ENCODE data around the gene TAOK1.

TAOK1 gene

DNA sequence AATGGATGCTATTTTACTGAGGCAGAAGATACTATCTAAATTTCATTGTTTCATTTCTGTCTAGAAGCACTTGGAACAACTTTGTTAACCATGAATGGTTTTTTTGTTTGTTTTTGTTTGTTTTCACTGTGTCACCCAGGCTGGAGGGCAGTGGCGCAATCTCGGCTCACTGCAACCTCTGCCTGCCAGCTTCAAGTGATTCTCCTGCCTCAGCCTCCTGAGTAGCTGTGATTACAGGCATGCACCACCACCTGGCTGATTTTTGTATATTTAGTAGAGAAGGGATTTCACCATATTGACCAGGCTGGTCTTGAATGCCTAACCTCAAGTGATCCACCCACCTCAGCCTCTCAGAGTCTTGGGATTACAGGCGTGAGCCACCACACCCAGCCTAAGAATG is 136.2 kb downstream of the TAOK1 start:
- TF ChIP-seq NFIC (IDR thresholded peaks at IDR 0.05) = no peak
- TF ChIP-seq FOXM1 (IDR thresholded peaks at IDR 0.05; ENCODE audit: borderline replicate concordance, low read depth) = no peak
- TF ChIP-seq CEBPB (IDR thresholded peaks at IDR 0.05) = no peak
- no peak for TF ChIP-seq EP300 (IDR thresholded peaks at IDR 0.05; ENCODE audit: borderline replicate concordance)
- TF ChIP-seq, protein P1, sequence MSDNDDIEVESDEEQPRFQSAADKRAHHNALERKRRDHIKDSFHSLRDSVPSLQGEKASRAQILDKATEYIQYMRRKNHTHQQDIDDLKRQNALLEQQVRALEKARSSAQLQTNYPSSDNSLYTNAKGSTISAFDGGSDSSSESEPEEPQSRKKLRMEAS (IDR thresholded peaks at IDR 0.05) = no peak
- TF ChIP-seq TCF12 (IDR thresholded peaks at IDR 0.05; ENCODE audit: low read depth) = no peak
- TF ChIP-seq ZBTB7A (IDR thresholded peaks at IDR 0.05; ENCODE audit: low read depth) = no peak
- TF ChIP-seq YY1 (IDR thresholded peaks at IDR 0.05; ENCODE audit: low read depth) = no peak
- TF ChIP-seq TEAD4 (IDR thresholded peaks at IDR 0.05) = no peak
- TF ChIP-seq RAD21 (IDR thresholded peaks at IDR 0.05; ENCODE audit: low read depth) = no peak
- TF ChIP-seq, protein P2, sequence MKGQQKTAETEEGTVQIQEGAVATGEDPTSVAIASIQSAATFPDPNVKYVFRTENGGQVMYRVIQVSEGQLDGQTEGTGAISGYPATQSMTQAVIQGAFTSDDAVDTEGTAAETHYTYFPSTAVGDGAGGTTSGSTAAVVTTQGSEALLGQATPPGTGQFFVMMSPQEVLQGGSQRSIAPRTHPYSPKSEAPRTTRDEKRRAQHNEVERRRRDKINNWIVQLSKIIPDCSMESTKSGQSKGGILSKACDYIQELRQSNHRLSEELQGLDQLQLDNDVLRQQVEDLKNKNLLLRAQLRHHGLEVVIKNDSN (IDR thresholded peaks at IDR 0.05) = no peak
- TF ChIP-seq CREB1 (IDR thresholded peaks at IDR 0.05; ENCODE audit: low read depth) = no peak
- TF ChIP-seq, protein P3, sequence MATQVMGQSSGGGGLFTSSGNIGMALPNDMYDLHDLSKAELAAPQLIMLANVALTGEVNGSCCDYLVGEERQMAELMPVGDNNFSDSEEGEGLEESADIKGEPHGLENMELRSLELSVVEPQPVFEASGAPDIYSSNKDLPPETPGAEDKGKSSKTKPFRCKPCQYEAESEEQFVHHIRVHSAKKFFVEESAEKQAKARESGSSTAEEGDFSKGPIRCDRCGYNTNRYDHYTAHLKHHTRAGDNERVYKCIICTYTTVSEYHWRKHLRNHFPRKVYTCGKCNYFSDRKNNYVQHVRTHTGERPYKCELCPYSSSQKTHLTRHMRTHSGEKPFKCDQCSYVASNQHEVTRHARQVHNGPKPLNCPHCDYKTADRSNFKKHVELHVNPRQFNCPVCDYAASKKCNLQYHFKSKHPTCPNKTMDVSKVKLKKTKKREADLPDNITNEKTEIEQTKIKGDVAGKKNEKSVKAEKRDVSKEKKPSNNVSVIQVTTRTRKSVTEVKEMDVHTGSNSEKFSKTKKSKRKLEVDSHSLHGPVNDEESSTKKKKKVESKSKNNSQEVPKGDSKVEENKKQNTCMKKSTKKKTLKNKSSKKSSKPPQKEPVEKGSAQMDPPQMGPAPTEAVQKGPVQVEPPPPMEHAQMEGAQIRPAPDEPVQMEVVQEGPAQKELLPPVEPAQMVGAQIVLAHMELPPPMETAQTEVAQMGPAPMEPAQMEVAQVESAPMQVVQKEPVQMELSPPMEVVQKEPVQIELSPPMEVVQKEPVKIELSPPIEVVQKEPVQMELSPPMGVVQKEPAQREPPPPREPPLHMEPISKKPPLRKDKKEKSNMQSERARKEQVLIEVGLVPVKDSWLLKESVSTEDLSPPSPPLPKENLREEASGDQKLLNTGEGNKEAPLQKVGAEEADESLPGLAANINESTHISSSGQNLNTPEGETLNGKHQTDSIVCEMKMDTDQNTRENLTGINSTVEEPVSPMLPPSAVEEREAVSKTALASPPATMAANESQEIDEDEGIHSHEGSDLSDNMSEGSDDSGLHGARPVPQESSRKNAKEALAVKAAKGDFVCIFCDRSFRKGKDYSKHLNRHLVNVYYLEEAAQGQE (IDR thresholded peaks at IDR 0.05; ENCODE audit: low read depth) = no peak
- no peak for TF ChIP-seq TAF1 (IDR thresholded peaks at IDR 0.05; ENCODE audit: low read depth)
- TF ChIP-seq EGR1 (IDR thresholded peaks at IDR 0.05) = no peak

DNA sequence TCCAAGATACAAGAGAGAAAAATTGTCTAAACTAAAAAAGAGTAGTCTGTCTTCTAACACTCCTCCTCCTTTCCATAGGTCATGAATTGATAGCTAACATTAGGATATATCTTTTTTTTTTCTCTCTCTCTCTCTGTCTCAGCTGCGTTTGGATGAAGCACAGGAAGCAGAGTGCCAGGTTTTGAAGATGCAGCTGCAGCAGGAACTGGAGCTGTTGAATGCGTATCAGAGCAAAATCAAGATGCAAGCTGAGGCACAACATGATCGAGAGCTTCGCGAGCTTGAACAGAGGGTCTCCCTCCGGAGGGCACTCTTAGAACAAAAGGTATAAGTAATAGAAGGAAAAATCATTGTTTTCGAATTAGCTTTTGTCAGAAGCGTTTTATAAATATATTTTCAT is 143.8 kb downstream of the TAOK1 start:
- TF ChIP-seq, protein P3 (IDR thresholded peaks at IDR 0.05; ENCODE audit: low read depth) = no peak

DNA sequence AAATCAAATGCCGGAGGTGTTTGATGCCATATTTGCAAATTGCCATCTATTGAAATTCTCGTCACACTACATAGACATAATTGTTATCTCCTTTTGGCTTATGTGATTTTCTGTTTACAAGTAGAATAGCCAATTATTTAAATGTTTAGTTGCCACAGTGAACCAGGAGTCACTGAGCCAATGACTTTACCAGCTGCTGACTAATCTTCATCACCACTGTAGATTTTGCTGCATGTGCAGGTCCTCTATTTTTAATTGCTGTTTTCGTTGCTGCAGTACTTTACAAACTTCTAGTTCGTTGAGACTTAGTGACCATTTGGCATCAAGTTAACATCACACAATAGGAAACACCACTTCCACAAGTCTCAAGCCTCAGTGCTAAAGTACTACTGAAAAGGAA is 153.9 kb downstream of the TAOK1 start:
- TF ChIP-seq, protein P2 (IDR thresholded peaks at IDR 0.05) = no peak
- TF ChIP-seq, protein P3 (IDR thresholded peaks at IDR 0.05; ENCODE audit: low read depth) = no peak
- TF ChIP-seq EP300 (IDR thresholded peaks at IDR 0.05; ENCODE audit: borderline replicate concordance) (no peak), FOXM1 (IDR thresholded peaks at IDR 0.05; ENCODE audit: borderline replicate concordance, low read depth) (no peak), TAF1 (IDR thresholded peaks at IDR 0.05; ENCODE audit: low read depth) (no peak), CREB1 (IDR thresholded peaks at IDR 0.05; ENCODE audit: low read depth) (no peak), YY1 (IDR thresholded peaks at IDR 0.05; ENCODE audit: low read depth) (no peak), TEAD4 (IDR thresholded peaks at IDR 0.05) (no peak), RAD21 (IDR thresholded peaks at IDR 0.05; ENCODE audit: low read depth) (no peak), CEBPB (IDR thresholded peaks at IDR 0.05) (no peak), NFIC (IDR thresholded peaks at IDR 0.05) (no peak), EGR1 (IDR thresholded peaks at IDR 0.05) (no peak), ZBTB7A (IDR thresholded peaks at IDR 0.05; ENCODE audit: low read depth) (no peak), TCF12 (IDR thresholded peaks at IDR 0.05; ENCODE audit: low read depth) (no peak)
- TF ChIP-seq, protein P1 (IDR thresholded peaks at IDR 0.05) = no peak

DNA sequence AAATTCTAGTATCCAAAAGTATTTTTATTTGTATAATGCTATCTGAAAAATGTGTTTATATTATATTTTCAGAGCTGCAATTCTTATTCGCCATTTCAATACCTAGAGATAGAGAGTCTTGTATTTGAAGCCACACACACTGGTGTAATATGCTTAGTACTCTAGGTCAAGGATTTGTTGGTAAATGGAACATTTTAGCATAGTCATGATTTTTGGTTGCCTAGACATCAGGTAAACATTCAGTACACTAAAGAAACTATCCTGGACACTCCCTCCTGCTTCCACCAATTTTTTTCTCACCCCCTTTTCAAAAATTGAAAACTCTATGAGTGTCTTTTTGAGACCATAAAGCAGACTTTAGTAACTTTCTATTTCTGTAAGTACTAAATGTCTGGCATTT is 155.9 kb downstream of the TAOK1 start:
- TF ChIP-seq, protein P3 (IDR thresholded peaks at IDR 0.05; ENCODE audit: low read depth) = no peak
- TF ChIP-seq TAF1 (IDR thresholded peaks at IDR 0.05; ENCODE audit: low read depth) (no peak), YY1 (IDR thresholded peaks at IDR 0.05; ENCODE audit: low read depth) (no peak), NFIC (IDR thresholded peaks at IDR 0.05) (no peak), CEBPB (IDR thresholded peaks at IDR 0.05) (no peak), EGR1 (IDR thresholded peaks at IDR 0.05) (no peak), TCF12 (IDR thresholded peaks at IDR 0.05; ENCODE audit: low read depth) (no peak), ZBTB7A (IDR thresholded peaks at IDR 0.05; ENCODE audit: low read depth) (no peak), FOXM1 (IDR thresholded peaks at IDR 0.05; ENCODE audit: borderline replicate concordance, low read depth) (no peak), EP300 (IDR thresholded peaks at IDR 0.05; ENCODE audit: borderline replicate concordance) (no peak), RAD21 (IDR thresholded peaks at IDR 0.05; ENCODE audit: low read depth) (no peak), TEAD4 (IDR thresholded peaks at IDR 0.05) (no peak), CREB1 (IDR thresholded peaks at IDR 0.05; ENCODE audit: low read depth) (no peak)
- TF ChIP-seq, protein P2 (IDR thresholded peaks at IDR 0.05) = no peak
- TF ChIP-seq, protein P1 (IDR thresholded peaks at IDR 0.05) = no peak
